Heart left ventricle (tissue), 13 donors: ENCODE data around the gene PDGFD.

Experiments
- CTCF ChIP-seq, 12 donors: fragments of 200-600 bp; sonication (generic) in 4 of 12; IDR thresholded peaks; one replicate each; pipeline versions ENCODE4 v1.5.0 to v1.8.0; 2018 to 2022; ENCODE audit warnings: antibody characterized with exemption in 12 of 12, mild to moderate bottlenecking in 5 of 12
- POLR2A ChIP-seq, 2 donors: fragments of 450-650 bp; IDR thresholded peaks; one replicate each; pipeline ENCODE4 v1.6.1; 2017; ENCODE audit warnings: antibody characterized with exemption in 2 of 2, mild to moderate bottlenecking in 2 of 2, moderate library complexity in 2 of 2
- donor health status: ischemic (EF 13 %, LVEDD 7.1; RV severe dilation, severe dysfunction).
- donor health status: DM: no; HTN: yes; CAD: no.
- donor health status: DM: no; HTN: no; CAD: no.
- donor health status: ischemic (EF 25% LVEDD 6.9; RV normal size, moderate dysfunction).
- donor health status: ischemic (EF 25% LVEDD 5.7; RV mildly dilated, moderate dysfunction).
- donor health status: ischemic (EF 35%, LVEDD 5.7; RV mildly dilated, moderate dysfunction).
- donor health status: nonischemic (EF 11% LVEDD 7.7; RV severe dilation, severe dysfunction).
- donor health status: DM: yes; HTN: yes; CAD: no.
- donor health status: PGD.
- donor health status: ischemic (EF 29% LVEDD 5.4; RV normal size, mild dysfunction).
- donor health status: nonischemic (EF 23%, LVEDD 6.1; RV moderate dilation, normal function).

GRCh38 chr11:103967985-103968384, 196.0 kb downstream of the PDGFD start:
- no peak for TF ChIP-seq CTCF (IDR thresholded peaks at IDR 0.05)
- TF ChIP-seq POLR2A (IDR thresholded peaks at IDR 0.05) = no peak
